ENCODE results near the gene USH2A.

GRCh38 chr1:216293683-216294082, 129.6 kb downstream of the USH2A start:
- TF ChIP-seq CTCF (IDR thresholded peaks at IDR 0.05) (no peak), POLR2A (IDR thresholded peaks at IDR 0.05) (no peak), EP300 (IDR thresholded peaks at IDR 0.05) (no peak), POLR2AphosphoS5 (IDR thresholded peaks at IDR 0.05) (no peak)
